ENCODE data around the gene C12orf43. TPM values are rescaled to one million over a fixed set of nuclear protein-coding genes. Genes with fewer than 3 reads are reported as not detected.
A peak's percentile ranks its signal among the peaks of the same experiment; 100 is the strongest.

C12orf43 gene
- polyA plus RNA-seq, 1 donor, result 10.4 TPM

GRCh38 chr12:120961604-120962531, 54.4 kb downstream of the C12orf43 start:
- H3K4me1 ChIP-seq (ENCODE audit: control insufficient read depth, insufficient read depth, low read length), result peaks cover 53% of the 10 kb centered on the region
- no peaks in the 10 kb centered on the region for H3K27me3 ChIP-seq (ENCODE audit: control insufficient read depth, insufficient read depth, low read length)
- no peaks in the 10 kb centered on the region for H3K36me3 ChIP-seq (ENCODE audit: control insufficient read depth, insufficient read depth, low read length)
- H3K27ac ChIP-seq (ENCODE audit: low read length), result peak overlapping the region; percentile 99
- DNase-seq, result peak; percentile 96 to 98
- no peak overlapping the region for H3K4me3 ChIP-seq (ENCODE audit: low read length)
- 20% methylated on average over 1 of the region's 17 CpGs for WGBS (ENCODE audit: insufficient coverage, low lambda C conversion rate)
- H3K9me3 ChIP-seq (ENCODE audit: control insufficient read depth, low read depth, low read length), result peaks cover 3% of the 10 kb centered on the region

GRCh38 chr12:120960657-120961056, 55.6 kb downstream of the C12orf43 start:
- no peak overlapping the region for H3K4me3 ChIP-seq (ENCODE audit: low read length)
- no peaks in the 10 kb centered on the region for H3K9me3 ChIP-seq (ENCODE audit: control insufficient read depth, low read depth, low read length)
- peaks cover 63% of the 10 kb centered on the region for H3K4me1 ChIP-seq (ENCODE audit: control insufficient read depth, insufficient read depth, low read length)
- DNase-seq, result peak in 1 of 2 donors; percentile 64
- no peaks in the 10 kb centered on the region for H3K36me3 ChIP-seq (ENCODE audit: control insufficient read depth, insufficient read depth, low read length)
- no CpG with 5 or more reads among the region's 7 CpGs for WGBS (ENCODE audit: insufficient coverage, low lambda C conversion rate)
- H3K27me3 ChIP-seq (ENCODE audit: control insufficient read depth, insufficient read depth, low read length), result no peaks in the 10 kb centered on the region
- peak overlapping the region; percentile 99 for H3K27ac ChIP-seq (ENCODE audit: low read length)

- peak overlapping the region; percentile 99 for H3K27ac ChIP-seq (ENCODE audit: low read length)
Observed at GRCh38 chr12:120959111-120959878, 57.0 kb downstream of the C12orf43 start.

GRCh38 chr12:120956579-120957300, 59.5 kb downstream of the C12orf43 start:
- H3K4me1 ChIP-seq (ENCODE audit: control insufficient read depth, insufficient read depth, low read length), result peaks cover 52% of the 10 kb centered on the region
- no CpG with 5 or more reads among the region's 5 CpGs for WGBS (ENCODE audit: insufficient coverage, low lambda C conversion rate)

More at GRCh38 chr12:120959111-120959878, 57.0 kb downstream of the C12orf43 start:
- no peaks in the 10 kb centered on the region for H3K27me3 ChIP-seq (ENCODE audit: control insufficient read depth, insufficient read depth, low read length)
- peaks cover 63% of the 10 kb centered on the region for H3K4me1 ChIP-seq (ENCODE audit: control insufficient read depth, insufficient read depth, low read length)
- peak in 1 of 2 donors; percentile 70 for DNase-seq
- no peak overlapping the region for H3K4me3 ChIP-seq (ENCODE audit: low read length)
- no CpG with 5 or more reads among the region's 13 CpGs for WGBS (ENCODE audit: insufficient coverage, low lambda C conversion rate)
- no peaks in the 10 kb centered on the region for H3K9me3 ChIP-seq (ENCODE audit: control insufficient read depth, low read depth, low read length)
- H3K36me3 ChIP-seq (ENCODE audit: control insufficient read depth, insufficient read depth, low read length), result no peaks in the 10 kb centered on the region

GRCh38 chr12:120955232-120955631, 61.1 kb downstream of the C12orf43 start:
- H3K4me3 ChIP-seq (ENCODE audit: low read length), result no peak overlapping the region
- H3K36me3 ChIP-seq (ENCODE audit: control insufficient read depth, insufficient read depth, low read length), result no peaks in the 10 kb centered on the region
- H3K9me3 ChIP-seq (ENCODE audit: control insufficient read depth, low read depth, low read length), result peaks cover 6% of the 10 kb centered on the region
- H3K27ac ChIP-seq (ENCODE audit: low read length), result no peak overlapping the region
- peaks cover 40% of the 10 kb centered on the region for H3K4me1 ChIP-seq (ENCODE audit: control insufficient read depth, insufficient read depth, low read length)
- no peak for DNase-seq
- H3K27me3 ChIP-seq (ENCODE audit: control insufficient read depth, insufficient read depth, low read length), result no peaks in the 10 kb centered on the region
- no CpG with 5 or more reads among the region's 4 CpGs for WGBS (ENCODE audit: insufficient coverage, low lambda C conversion rate)

More at GRCh38 chr12:120956579-120957300, 59.5 kb downstream of the C12orf43 start:
- H3K27ac ChIP-seq (ENCODE audit: low read length), result peak overlapping the region; percentile 69
- H3K4me3 ChIP-seq (ENCODE audit: low read length), result no peak overlapping the region
- H3K36me3 ChIP-seq (ENCODE audit: control insufficient read depth, insufficient read depth, low read length), result no peaks in the 10 kb centered on the region
- H3K27me3 ChIP-seq (ENCODE audit: control insufficient read depth, insufficient read depth, low read length), result no peaks in the 10 kb centered on the region
- no peaks in the 10 kb centered on the region for H3K9me3 ChIP-seq (ENCODE audit: control insufficient read depth, low read depth, low read length)
- peak; percentile 72 to 79 for DNase-seq

GRCh38 chr12:120950807-120951206, 65.5 kb downstream of the C12orf43 start:
- Histone ChIP-seq H3K4me3 (ENCODE audit: low read length) (no peak overlapping the region), H3K4me1 (ENCODE audit: control insufficient read depth, insufficient read depth, low read length) (no peaks in the 10 kb centered on the region), H3K36me3 (ENCODE audit: control insufficient read depth, insufficient read depth, low read length) (no peaks in the 10 kb centered on the region), H3K27me3 (ENCODE audit: control insufficient read depth, insufficient read depth, low read length) (no peaks in the 10 kb centered on the region), H3K9me3 (ENCODE audit: control insufficient read depth, low read depth, low read length) (peaks cover 8% of the 10 kb centered on the region), H3K27ac (ENCODE audit: low read length) (no peak overlapping the region)
- WGBS (ENCODE audit: insufficient coverage, low lambda C conversion rate), result no CpG with 5 or more reads among the region's 5 CpGs
- DNase-seq, result no peak

Other genes starting within 250 kb of the C12orf43 start
- 48.1 TPM for gene SPPL3, start 112.1 kb downstream of the C12orf43 start, polyA plus RNA-seq
- gene HNF1A, start 37.9 kb downstream of the C12orf43 start, polyA plus RNA-seq, result 55.5 TPM
- gene OASL, start 22.8 kb upstream of the C12orf43 start, polyA plus RNA-seq, result 0.31 TPM
- gene P2RX7, start 116.4 kb upstream of the C12orf43 start, polyA plus RNA-seq, result 1.3 TPM
- 91.9 TPM for gene P2RX4, start 193.6 kb upstream of the C12orf43 start, polyA plus RNA-seq